ENCODE results near the gene TBC1D4. TPM values are rescaled to one million over a fixed set of nuclear protein-coding genes. Genes with fewer than 3 reads are reported as not detected.

The TBC1D4 gene
- total RNA-seq, 1 experiment from 2014 or later = 32.7 TPM

Other genes with a start within 250 kb of the TBC1D4 start
- gene COMMD6, start 55.7 kb upstream of the TBC1D4 start, total RNA-seq (2014; rRNA removed; shearing (Covaris generic)) = 59.9 and 109 TPM in 2 replicates
- 37.1 and 43.0 TPM in 2 replicates for gene UCHL3, start 67.6 kb upstream of the TBC1D4 start, total RNA-seq (2014; rRNA removed; shearing (Covaris generic))
- 96.3 and 123 TPM in 2 replicates for gene LMO7, start 154.2 kb upstream of the TBC1D4 start, total RNA-seq (2014; rRNA removed; shearing (Covaris generic))